PC-3 (cell line): ENCODE results near the gene BCL6. TPM values are rescaled to one million over a fixed set of nuclear protein-coding genes. Genes with fewer than 3 reads are reported as not detected.

ENCODE experiments used
- ATAC-seq: fragments of 200-7000 bp; cut with Tn5 transposase; 2 replicates; pipeline ENCODE4 v1.9.1; 2020; ENCODE audit warnings: mild to moderate bottlenecking, moderate library complexity
- BruUV-seq: library from RNA; stranded (reverse); fragments of 400-500 nt; replicated peaks from 2 replicates; lab custom pipeline; 2021; lab: Mats Ljungman, UMichigan
- CTCF ChIA-PET: fragments of 300-600 bp; sonication (Branson Sonifier 250); formaldehyde crosslinking; loops from one replicate; lab custom pipeline; 2022; ENCODE audit warnings: antibody characterized with exemption; lab: Charles Lee
- POLR2A ChIA-PET: fragments of 300-600 bp; sonication (Branson Sonifier 250); formaldehyde crosslinking; loops from one replicate; lab custom pipeline; 2022; ENCODE audit warnings: antibody characterized with exemption; ENCODE audit not compliant: unreplicated experiment; lab: Charles Lee
- DNase-seq: peaks from one replicate; pipeline ENCODE4 v3.0.0-alpha.2; 2015
- H2AFZ ChIP-seq: fragments of 300-600 bp; sonication (generic); 2 replicates; pipeline ENCODE4 v1.6.0; 2016; ENCODE audit warnings: antibody characterized with exemption, low read length
- H3F3A ChIP-seq: fragments of 300-600 bp; sonication (generic); one replicate; pipeline ENCODE4 v1.6.0; 2017; ENCODE audit warnings: antibody characterized with exemption, low read length, control low read depth, mild to moderate bottlenecking; ENCODE audit not compliant: unreplicated experiment
- H3K27ac ChIP-seq: fragments of 300-600 bp; sonication (generic); 2 replicates; pipeline ENCODE4 v1.5.1; 2016; ENCODE audit warnings: mild to moderate bottlenecking, low read length
- H3K27me3 ChIP-seq: fragments of 300-600 bp; sonication (generic); 2 replicates; pipeline ENCODE4 v1.6.1; 2016; ENCODE audit warnings: low read length, mixed read lengths
- H3K36me3 ChIP-seq: fragments of 300-600 bp; sonication (generic); 2 replicates; pipeline ENCODE4 v1.6.1; 2016; ENCODE audit warnings: low read depth, mixed run types, low read length, mixed read lengths
- H3K4me1 ChIP-seq: fragments of 300-600 bp; sonication (generic); 2 replicates; pipeline ENCODE4 v1.5.1; 2016; ENCODE audit warnings: low read length; ENCODE audit not compliant: insufficient read depth
- H3K4me2 ChIP-seq: fragments of 300-600 bp; sonication (generic); 2 replicates; pipeline ENCODE4 v1.6.0; 2016; ENCODE audit warnings: low read length
- H3K4me3 ChIP-seq: fragments of 300-600 bp; sonication (generic); 2 replicates; pipeline ENCODE4 v1.5.1; 2016; ENCODE audit warnings: mild to moderate bottlenecking, low read length, mixed read lengths
- H3K79me2 ChIP-seq: fragments of 300-600 bp; sonication (generic); 2 replicates; pipeline ENCODE4 v1.6.1; 2017; ENCODE audit warnings: low read length, mixed read lengths
- H3K9ac ChIP-seq: fragments of 300-600 bp; sonication (generic); 2 replicates; pipeline ENCODE4 v1.6.0; 2016; ENCODE audit warnings: mild to moderate bottlenecking, low read length
- H3K9me2 ChIP-seq: fragments of 300-600 bp; sonication (generic); replicated peaks from 2 replicates; pipeline ENCODE4 v1.6.1; 2016; ENCODE audit warnings: mixed run types, low read length, mixed read lengths
- H3K9me3 ChIP-seq: fragments of 300-600 bp; sonication (generic); 2 replicates; pipeline ENCODE4 v1.6.1; 2016; ENCODE audit warnings: low read length, mixed read lengths
- H4K20me1 ChIP-seq: fragments of 300-600 bp; sonication (generic); 2 replicates; pipeline ENCODE4 v1.6.1; 2016; ENCODE audit warnings: low read length, mixed read lengths
- EZH2 ChIP-seq: fragments of 300-600 bp; sonication (generic); IDR thresholded peaks from one replicate; pipeline ENCODE4 v1.6.1; 2017; ENCODE audit warnings: antibody characterized with exemption, mild to moderate bottlenecking, low read length; ENCODE audit not compliant: unreplicated experiment
- EZH2phosphoT487 ChIP-seq: fragments of 300-600 bp; sonication (generic); IDR thresholded peaks from 2 replicates; pipeline ENCODE4 v1.6.1; 2018; ENCODE audit warnings: mild to moderate bottlenecking, antibody characterized with exemption, low read length, borderline replicate concordance
- intact Hi-C: fragments of 100-400 bp; cut with micrococcal nuclease; formaldehyde crosslinking; loops from 2 replicates; pipeline ENCODE4 v1.9.0; 2023
- total RNA-seq: library from RNA; depleted of rRNA; stranded (reverse); fragments of >200 nt; gene quantifications from 2 replicates; pipeline ENCODE4 v1.2.3, GENCODE V29; 2014
- TF ChIP-seq, protein P1 (sequence below): fragments of 300-600 bp; sonication (generic); conservative IDR thresholded peaks from 2 replicates; pipeline ENCODE4 v1.5.1; 2017; ENCODE audit warnings: antibody characterized with exemption, low read depth, mild to moderate bottlenecking, low read length

BCL6 gene
- total RNA-seq, 1 experiment from 2014 or later, result 11.8 TPM

DNA sequence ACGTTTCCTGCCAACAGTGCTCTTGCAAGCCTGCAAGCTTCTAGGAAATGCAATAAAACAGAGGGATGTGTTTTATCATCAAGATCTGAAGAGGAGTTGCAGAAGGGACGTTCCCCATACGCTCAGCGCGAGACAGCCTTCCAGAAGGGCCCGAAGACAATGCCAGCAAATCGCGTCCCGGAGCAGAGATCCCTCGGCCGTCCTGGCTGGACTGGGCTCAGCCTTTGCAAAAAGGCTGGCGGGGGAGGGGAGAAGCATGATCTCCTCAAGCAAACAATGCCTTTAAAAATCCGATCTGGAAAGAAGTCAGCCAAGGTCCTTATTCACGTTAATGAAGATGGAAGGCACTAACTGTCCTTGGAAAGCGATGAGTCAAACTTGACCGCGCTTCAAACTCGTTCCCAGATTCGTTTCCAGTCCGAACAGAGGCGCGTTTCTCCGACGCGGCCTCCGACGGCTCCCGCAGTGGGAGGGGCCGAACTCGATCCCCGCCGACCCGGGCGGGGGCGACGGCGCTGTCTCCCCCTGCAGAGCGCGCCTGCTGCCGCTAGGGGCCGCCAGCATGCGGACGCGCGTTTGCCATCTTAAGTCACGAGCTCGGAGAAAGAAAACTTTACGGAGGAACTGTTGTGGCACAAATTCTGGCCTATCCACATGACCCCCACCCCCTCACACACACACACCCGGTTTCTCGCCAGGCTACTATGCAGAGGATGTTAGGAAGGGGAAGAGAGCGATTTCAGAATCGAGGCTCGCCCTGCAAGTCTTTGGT, 5.5 kb downstream of the BCL6 start:
- POLR2A ChIA-PET, result interaction anchor here (0.5 to 0.6 kb wide), 2 partner anchors 786 to 976 kb away, joined by 7 to 14 read pairs; no protein-coding TSS in a partner anchor
- H3K9me3 ChIP-seq, result no peaks in the 10 kb centered on the region
- H3K9me2 ChIP-seq, result no peaks in the 10 kb centered on the region
- H3K36me3 ChIP-seq, result no peaks in the 10 kb centered on the region
- peak; percentile 32 for ATAC-seq
- H2AFZ ChIP-seq, result peak overlapping the region; percentile 85
- intact Hi-C loops, result loop anchor here (1.0 to 10.0 kb wide), 11 partner anchors 490 to 1493 kb away; no protein-coding TSS in a partner anchor
- peak overlapping the region; percentile 99 for H3K4me2 ChIP-seq
- BruUV-seq, result no TSS peak
- TF ChIP-seq, protein P1, sequence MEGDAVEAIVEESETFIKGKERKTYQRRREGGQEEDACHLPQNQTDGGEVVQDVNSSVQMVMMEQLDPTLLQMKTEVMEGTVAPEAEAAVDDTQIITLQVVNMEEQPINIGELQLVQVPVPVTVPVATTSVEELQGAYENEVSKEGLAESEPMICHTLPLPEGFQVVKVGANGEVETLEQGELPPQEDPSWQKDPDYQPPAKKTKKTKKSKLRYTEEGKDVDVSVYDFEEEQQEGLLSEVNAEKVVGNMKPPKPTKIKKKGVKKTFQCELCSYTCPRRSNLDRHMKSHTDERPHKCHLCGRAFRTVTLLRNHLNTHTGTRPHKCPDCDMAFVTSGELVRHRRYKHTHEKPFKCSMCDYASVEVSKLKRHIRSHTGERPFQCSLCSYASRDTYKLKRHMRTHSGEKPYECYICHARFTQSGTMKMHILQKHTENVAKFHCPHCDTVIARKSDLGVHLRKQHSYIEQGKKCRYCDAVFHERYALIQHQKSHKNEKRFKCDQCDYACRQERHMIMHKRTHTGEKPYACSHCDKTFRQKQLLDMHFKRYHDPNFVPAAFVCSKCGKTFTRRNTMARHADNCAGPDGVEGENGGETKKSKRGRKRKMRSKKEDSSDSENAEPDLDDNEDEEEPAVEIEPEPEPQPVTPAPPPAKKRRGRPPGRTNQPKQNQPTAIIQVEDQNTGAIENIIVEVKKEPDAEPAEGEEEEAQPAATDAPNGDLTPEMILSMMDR, result peak; percentile 97
- TF ChIP-seq EZH2phosphoT487 (no peak), EZH2 (no peak)
- peak overlapping the region; percentile 93 for H3K4me3 ChIP-seq
- H3F3A ChIP-seq, result no peaks in the 10 kb centered on the region
- peak overlapping the region; percentile 63 for H3K27ac ChIP-seq
- H3K9ac ChIP-seq, result peak overlapping the region; percentile 54
- DNase-seq, result peak; percentile 87
- H3K27me3 ChIP-seq, result no peaks in the 10 kb centered on the region
- 0 out of 2 replicates have a peak, but pooled peaks cover 5% of the 10 kb centered on the region for H4K20me1 ChIP-seq
- H3K79me2 ChIP-seq, result peaks cover 76% of the 10 kb centered on the region
- CTCF ChIA-PET, result interaction anchor here (0.5 to 3.3 kb wide), 19 partner anchors 104 to 1529 kb away, joined by 3 to 49 read pairs (median 4); no protein-coding TSS in a partner anchor
- H3K4me1 ChIP-seq, result peaks cover 35% of the 10 kb centered on the region

- no peak for TF ChIP-seq EZH2phosphoT487
- TF ChIP-seq, protein P1, result no peak
- TF ChIP-seq EZH2, result no peak
- no peaks in the 10 kb centered on the region for H3K36me3 ChIP-seq
- BruUV-seq, result no TSS peak
- no peak for DNase-seq
- H3K27ac ChIP-seq, result peak overlapping the region; percentile 63
- peaks cover 70% of the 10 kb centered on the region for H3K79me2 ChIP-seq
- H3F3A ChIP-seq, result no peaks in the 10 kb centered on the region
- peak overlapping the region; percentile 93 for H3K4me3 ChIP-seq
- no peaks in the 10 kb centered on the region for H3K9me3 ChIP-seq
- peak; percentile 0 for ATAC-seq
- no peaks in the 10 kb centered on the region for H3K9me2 ChIP-seq
- H3K4me1 ChIP-seq, result peaks cover 35% of the 10 kb centered on the region
- H3K9ac ChIP-seq, result peak overlapping the region; percentile 54
- 0 out of 2 replicates have a peak, but pooled peaks cover 5% of the 10 kb centered on the region for H4K20me1 ChIP-seq
- peak overlapping the region; percentile 85 for H2AFZ ChIP-seq
- H3K4me2 ChIP-seq, result peak overlapping the region; percentile 99
- intact Hi-C loops, result loop anchor here (1.0 to 5.0 kb wide), 6 partner anchors 490 to 1493 kb away; no protein-coding TSS in a partner anchor
- ChIA-PET POLR2A (interaction anchor here (0.5 to 0.7 kb wide), 3 partner anchors 662 to 976 kb away, joined by 3 to 14 read pairs (median 7); no protein-coding TSS in a partner anchor), CTCF (interaction anchor here (0.5 to 3.3 kb wide), 8 partner anchors 11 to 1215 kb away, joined by 3 to 49 read pairs (median 6); no protein-coding TSS in a partner anchor)
- H3K27me3 ChIP-seq, result no peaks in the 10 kb centered on the region
These were observed 6.1 kb downstream of the BCL6 start for GRCh38 chr3:187739094-187739560.
